ENCODE results near the gene KIAA0319L. TPM values are rescaled to one million over a fixed set of nuclear protein-coding genes. Genes with fewer than 3 reads are reported as not detected.

KIAA0319L gene
- polyA plus RNA-seq, 1 donor from 2014 or later: 38.1 TPM

- H3K9me2 ChIP-seq (ENCODE audit: insufficient read depth, low read length): no peaks in the 10 kb centered on the region
- TF ChIP-seq REST (IDR thresholded peaks at IDR 0.05; ENCODE audit: borderline replicate concordance): no peak
- no peak for TF ChIP-seq CTCF (IDR thresholded peaks at IDR 0.05; ENCODE audit: poor library complexity, severe bottlenecking)
- no peak for TF ChIP-seq EZH2 (IDR thresholded peaks at IDR 0.05; ENCODE audit: borderline replicate concordance, insufficient read depth, low read length, poor library complexity, severe bottlenecking)
- TF ChIP-seq RAD21 (conservative IDR thresholded peaks at IDR 0.05): no peak
- no peak for TF ChIP-seq EP300 (conservative IDR thresholded peaks at IDR 0.05; ENCODE audit: poor library complexity, severe bottlenecking)
- no peak for TF ChIP-seq POLR2AphosphoS5 (IDR thresholded peaks at IDR 0.05)
- TF ChIP-seq SMC3 (conservative IDR thresholded peaks at IDR 0.05; ENCODE audit: poor library complexity): no peak
- TF ChIP-seq TAF1 (IDR thresholded peaks at IDR 0.05; ENCODE audit: low read depth): no peak
- no peak for TF ChIP-seq MXI1 (conservative IDR thresholded peaks at IDR 0.05; ENCODE audit: poor library complexity, severe bottlenecking)
- no peak overlapping the region for H2AFZ ChIP-seq (ENCODE audit: low read depth, low read length)
- no peaks in the 10 kb centered on the region for H3F3A ChIP-seq (ENCODE audit: insufficient read depth, low read length, poor library complexity, severe bottlenecking)
- H3K9ac ChIP-seq (ENCODE audit: low read length): no peak overlapping the region
- H3K36me3 ChIP-seq (ENCODE audit: insufficient read depth, low read length): no peaks in the 10 kb centered on the region
- H3K27me3 ChIP-seq (ENCODE audit: insufficient read depth, low read depth, low read length): no peaks in the 10 kb centered on the region
- H3K4me2 ChIP-seq (ENCODE audit: low read length): no peak overlapping the region
- no peak overlapping the region for H3K27ac ChIP-seq (ENCODE audit: low read length)
- no peaks in the 10 kb centered on the region for H3K9me3 ChIP-seq (ENCODE audit: low read length)
- no peaks in the 10 kb centered on the region for H3K79me2 ChIP-seq (replicated peaks; ENCODE audit: insufficient read depth, low read length)
- H4K20me1 ChIP-seq (ENCODE audit: insufficient read depth): no peaks in the 10 kb centered on the region
- no peak overlapping the region for H3K4me3 ChIP-seq (ENCODE audit: low read length)
Measured at GRCh38 chr1:35452106-35452774, 105.0 kb downstream of the KIAA0319L start.

DNA sequence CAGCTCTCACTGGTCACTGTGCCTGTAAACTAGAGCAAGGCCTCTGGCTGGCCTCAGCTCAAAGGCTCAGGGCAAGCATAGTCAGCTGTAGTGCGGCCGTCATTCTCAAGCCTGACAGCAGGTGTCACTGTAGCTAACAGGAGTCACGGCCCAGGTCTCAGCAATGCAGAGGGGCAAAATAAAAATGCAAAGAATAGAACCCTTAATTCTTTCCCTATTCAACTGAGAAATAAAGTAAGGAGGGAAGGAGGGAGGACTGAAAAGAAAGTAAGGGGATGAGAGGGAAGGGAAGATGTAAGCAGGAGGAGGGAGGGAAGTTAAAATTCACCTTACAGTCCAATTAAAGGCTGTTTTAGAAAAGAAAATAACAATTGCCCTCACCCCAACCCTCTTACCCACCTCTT lies 106.1 kb downstream of the KIAA0319L start:
- Histone ChIP-seq H3K36me3 (ENCODE audit: insufficient read depth, low read length) (no peaks in the 10 kb centered on the region), H3K9me3 (ENCODE audit: low read length) (no peaks in the 10 kb centered on the region), H3K4me3 (ENCODE audit: low read length) (no peak overlapping the region), H3K9me2 (ENCODE audit: insufficient read depth, low read length) (no peaks in the 10 kb centered on the region), H3K9ac (ENCODE audit: low read length) (no peak overlapping the region), H2AFZ (ENCODE audit: low read depth, low read length) (no peak overlapping the region), H3K4me2 (ENCODE audit: low read length) (no peak overlapping the region), H3K27me3 (ENCODE audit: insufficient read depth, low read depth, low read length) (no peaks in the 10 kb centered on the region), H3K79me2 (replicated peaks; ENCODE audit: insufficient read depth, low read length) (no peaks in the 10 kb centered on the region), H4K20me1 (ENCODE audit: insufficient read depth) (no peaks in the 10 kb centered on the region), H3F3A (ENCODE audit: insufficient read depth, low read length, poor library complexity, severe bottlenecking) (no peaks in the 10 kb centered on the region), H3K27ac (ENCODE audit: low read length) (no peak overlapping the region)
- TF ChIP-seq SMC3 (conservative IDR thresholded peaks at IDR 0.05; ENCODE audit: poor library complexity) (peak; percentile 91), RAD21 (conservative IDR thresholded peaks at IDR 0.05) (peak; percentile 89), MXI1 (conservative IDR thresholded peaks at IDR 0.05; ENCODE audit: poor library complexity, severe bottlenecking) (no peak), POLR2AphosphoS5 (IDR thresholded peaks at IDR 0.05) (no peak), EZH2 (IDR thresholded peaks at IDR 0.05; ENCODE audit: borderline replicate concordance, insufficient read depth, low read length, poor library complexity, severe bottlenecking) (no peak), EP300 (conservative IDR thresholded peaks at IDR 0.05; ENCODE audit: poor library complexity, severe bottlenecking) (no peak), TAF1 (IDR thresholded peaks at IDR 0.05; ENCODE audit: low read depth) (no peak), CTCF (IDR thresholded peaks at IDR 0.05; ENCODE audit: poor library complexity, severe bottlenecking) (peak; percentile 92)
